Right renal pelvis (tissue), 4 donors: ENCODE results near the gene ABCA3. TPM values are rescaled to one million over a fixed set of nuclear protein-coding genes. Genes with fewer than 3 reads are reported as not detected.
"Not testable (repeated sequence)": the region's sequence is repeated elsewhere in the genome, so short reads cannot be mapped to it uniquely, and the experiment has no call there.

Experiments
- DNase-seq, 4 donors: peaks; one replicate each; pipeline ENCODE4 v3.0.0-alpha.2; 2013; ENCODE audit warnings: low read depth in 4 of 4, low spot score in 3 of 4, missing footprints in 1 of 4
- polyA plus RNA-seq, 4 donors: library from polyadenylated mRNA; unstranded; fragments of 120-200 nt; gene quantifications; one replicate each; pipeline ENCODE4 v1.2.1, GENCODE V29; 2013; ENCODE audit not compliant: insufficient read length in 4 of 4

Gene ABCA3
- polyA plus RNA-seq, 4 donors: 5.2 to 6.7 (median 5.7) TPM

GRCh38 chr16:2263026-2263425 lies 77.5 kb downstream of the ABCA3 start:
- not testable (repeated sequence) for DNase-seq

GRCh38 chr16:2260250-2260649 lies 80.3 kb downstream of the ABCA3 start:
- DNase-seq: no peak

GRCh38 chr16:2258530-2258929 lies 82.0 kb downstream of the ABCA3 start:
- DNase-seq: not testable (repeated sequence)

GRCh38 chr16:2257726-2258125 lies 82.8 kb downstream of the ABCA3 start:
- DNase-seq: no peak

GRCh38 chr16:2256531-2257140 lies 83.9 kb downstream of the ABCA3 start:
- DNase-seq: no peak

GRCh38 chr16:2253293-2253692 lies 87.2 kb downstream of the ABCA3 start:
- DNase-seq: no peak

- DNase-seq: no peak
Measured at GRCh38 chr16:2252806-2253148, 87.8 kb downstream of the ABCA3 start.

- DNase-seq: peak; percentile 83 to 84 (median 83)
Measured at GRCh38 chr16:2251296-2252111, 89.0 kb downstream of the ABCA3 start, which contains the start of gene ECI1. TSS of gene ECI1 (minus strand) at chr16:2251587. CDS start at chr16:2251566, 21 bp downstream.

- DNase-seq: no peak
Measured at GRCh38 chr16:2250652-2251295, 89.8 kb downstream of the ABCA3 start.

- no peak for DNase-seq
Measured at GRCh38 chr16:2246301-2246885, 94.1 kb downstream of the ABCA3 start.

GRCh38 chr16:2244926-2245795 lies 95.4 kb downstream of the ABCA3 start:
- no peak for DNase-seq

- no peak for DNase-seq
Measured at GRCh38 chr16:2244301-2244700, 96.2 kb downstream of the ABCA3 start.

GRCh38 chr16:2243781-2244180 lies 96.7 kb downstream of the ABCA3 start:
- no peak for DNase-seq

GRCh38 chr16:2243031-2243528 lies 97.4 kb downstream of the ABCA3 start:
- no peak for DNase-seq

- no peak for DNase-seq
Measured at GRCh38 chr16:2242598-2242997, 97.9 kb downstream of the ABCA3 start.

- not testable (repeated sequence) for DNase-seq
Measured at GRCh38 chr16:2240331-2240730, 100.2 kb downstream of the ABCA3 start.

GRCh38 chr16:2238838-2239675 lies 101.5 kb downstream of the ABCA3 start:
- no peak for DNase-seq

- no peak for DNase-seq
Measured at GRCh38 chr16:2238150-2238837, 102.2 kb downstream of the ABCA3 start.
